RPMI8226 (cell line): Measurements from ENCODE around the gene ZNF575.

Experiments used
- DNase-seq: peaks from one replicate; pipeline ENCODE4 v3.0.0-alpha.2; 2015

ZNF575 gene, protein sequence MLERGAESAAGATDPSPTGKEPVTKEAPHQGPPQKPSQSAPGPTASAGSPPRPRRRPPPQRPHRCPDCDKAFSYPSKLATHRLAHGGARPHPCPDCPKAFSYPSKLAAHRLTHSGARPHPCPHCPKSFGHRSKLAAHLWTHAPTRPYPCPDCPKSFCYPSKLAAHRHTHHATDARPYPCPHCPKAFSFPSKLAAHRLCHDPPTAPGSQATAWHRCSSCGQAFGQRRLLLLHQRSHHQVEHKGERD

DNA sequence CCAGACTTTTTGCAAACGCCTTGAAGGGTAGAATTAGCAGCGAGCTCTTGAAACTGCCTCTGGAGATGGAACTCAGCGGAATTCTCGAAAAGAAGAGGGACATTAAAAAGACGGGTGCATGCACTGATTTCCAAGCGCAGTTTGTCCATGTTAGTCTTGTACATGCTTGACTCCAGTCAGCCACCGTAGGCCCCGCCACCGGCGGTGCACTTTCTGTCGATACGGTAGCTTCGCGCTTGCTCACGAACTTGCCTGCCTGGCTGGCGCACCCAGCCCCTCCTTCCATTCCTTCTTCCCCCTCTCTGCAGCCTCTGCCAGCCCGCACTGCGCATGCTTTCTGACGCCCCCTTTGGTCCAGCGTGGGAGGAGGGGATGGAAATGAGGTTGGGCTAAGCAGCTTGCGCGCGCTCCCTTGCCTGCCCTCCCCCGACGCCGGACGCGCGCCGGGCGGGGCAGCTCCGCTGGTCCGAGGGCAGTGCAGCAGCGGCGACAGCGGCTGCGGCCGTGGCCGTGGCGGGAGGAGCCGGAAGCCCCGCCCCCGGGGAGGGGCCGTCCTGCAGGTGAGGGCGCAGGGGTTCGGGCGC, at the start of gene ZNF575:
Gene ZNF575 (plus strand): TSS at position 227 of the 584 bp plus-strand sequence. CDS start 1,235 bp downstream, outside the sequence.
- DNase-seq: peak; percentile 86

DNA sequence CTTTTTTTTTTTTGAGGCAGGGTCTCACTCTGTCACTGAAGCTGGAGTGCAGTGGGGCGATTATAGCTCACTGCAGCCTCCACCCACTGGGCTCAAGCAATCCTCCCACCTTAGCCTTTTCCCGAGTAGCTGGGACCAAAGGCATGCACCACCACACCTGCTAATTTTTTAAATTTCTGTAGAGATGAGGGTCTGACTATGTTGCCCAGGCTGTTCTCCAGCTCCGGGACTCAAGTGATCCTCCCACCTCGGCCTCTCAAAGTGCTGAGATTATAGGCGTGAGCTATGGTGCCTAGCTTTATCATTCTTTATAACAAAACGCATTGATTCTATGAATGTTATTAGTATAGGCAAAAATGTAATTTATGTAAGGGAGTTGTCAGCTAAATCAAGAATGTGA, 49.7 kb upstream of the ZNF575 start:
- DNase-seq: no peak

DNA sequence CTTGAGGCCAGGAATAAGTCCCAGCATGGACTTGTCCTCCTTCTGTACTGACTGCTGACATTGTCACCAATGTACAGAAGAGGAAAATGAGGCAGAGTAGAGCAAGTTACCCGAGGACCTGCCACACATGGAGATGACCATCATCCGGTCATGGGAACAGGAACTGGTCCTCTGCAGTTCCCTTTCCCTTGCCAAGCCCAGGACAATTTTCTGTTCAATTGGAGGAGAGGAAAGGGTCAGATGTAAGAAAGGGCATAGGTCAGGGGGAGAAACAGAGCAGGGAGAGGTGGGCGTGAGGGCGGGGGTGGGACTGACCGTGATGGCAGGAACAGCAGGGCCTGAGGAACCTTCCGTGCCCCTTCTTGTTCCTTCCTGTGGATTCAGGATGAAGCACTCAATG, 47.0 kb upstream of the ZNF575 start:
- DNase-seq: no peak

DNA sequence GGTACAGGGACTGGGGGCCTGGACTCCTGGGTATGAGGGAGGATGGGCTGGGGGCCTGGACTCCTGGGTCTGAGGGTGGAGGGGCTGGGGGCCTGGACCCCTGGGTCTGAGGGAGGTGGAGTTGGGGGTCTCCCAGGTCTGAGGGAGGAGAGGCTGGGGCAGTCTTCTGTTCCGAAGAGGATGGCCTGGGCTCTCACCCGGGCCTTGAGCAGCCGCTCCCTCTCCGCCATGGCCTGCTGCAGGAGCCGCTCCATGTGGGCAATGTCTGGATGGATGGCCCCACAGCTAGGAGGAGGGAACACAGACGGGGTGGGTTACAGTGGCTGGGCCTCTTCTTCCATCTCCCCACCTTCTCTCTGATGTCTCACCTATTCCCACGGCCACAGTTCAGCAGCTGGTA, 46.6 kb upstream of the ZNF575 start:
- no peak for DNase-seq

DNA sequence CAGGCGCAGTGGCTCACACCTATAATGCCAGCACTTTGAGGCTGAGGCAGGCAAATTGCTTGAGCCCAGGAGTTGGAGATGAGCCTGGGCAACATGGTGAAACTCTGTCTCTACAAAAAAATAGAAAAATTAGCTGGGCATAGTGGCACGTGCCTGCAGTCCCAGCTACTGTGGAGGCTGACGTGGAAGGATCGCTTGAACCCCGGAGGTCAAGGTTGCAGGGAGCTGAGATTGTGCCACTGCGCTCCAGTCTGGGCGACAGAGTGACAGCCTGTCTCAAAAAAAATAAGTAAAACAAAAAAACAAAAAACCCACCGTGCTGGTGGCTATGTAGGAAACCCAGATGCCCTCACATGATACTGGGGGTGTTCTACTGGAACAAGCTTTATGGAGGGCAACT, 44.8 kb upstream of the ZNF575 start:
- DNase-seq: no peak

DNA sequence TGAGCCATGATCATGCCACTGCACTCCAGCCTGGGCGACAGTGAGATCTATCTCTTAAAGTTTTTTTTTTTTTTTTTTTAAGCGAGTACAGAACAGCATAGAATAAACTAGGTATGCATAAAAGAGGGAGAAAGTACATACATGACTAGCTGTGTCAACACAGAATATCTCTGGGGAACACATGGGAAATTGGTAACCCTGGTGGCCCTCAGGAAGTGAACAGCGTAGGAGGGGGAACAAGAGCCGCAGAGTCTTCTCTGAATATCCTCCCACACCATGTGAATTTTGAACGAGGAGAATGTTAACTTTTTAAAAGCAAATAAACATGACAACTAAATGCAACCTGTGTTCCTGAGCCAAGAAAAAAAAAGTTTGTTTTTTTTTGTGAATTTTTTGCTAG, 43.7 kb upstream of the ZNF575 start:
- no peak for DNase-seq

DNA sequence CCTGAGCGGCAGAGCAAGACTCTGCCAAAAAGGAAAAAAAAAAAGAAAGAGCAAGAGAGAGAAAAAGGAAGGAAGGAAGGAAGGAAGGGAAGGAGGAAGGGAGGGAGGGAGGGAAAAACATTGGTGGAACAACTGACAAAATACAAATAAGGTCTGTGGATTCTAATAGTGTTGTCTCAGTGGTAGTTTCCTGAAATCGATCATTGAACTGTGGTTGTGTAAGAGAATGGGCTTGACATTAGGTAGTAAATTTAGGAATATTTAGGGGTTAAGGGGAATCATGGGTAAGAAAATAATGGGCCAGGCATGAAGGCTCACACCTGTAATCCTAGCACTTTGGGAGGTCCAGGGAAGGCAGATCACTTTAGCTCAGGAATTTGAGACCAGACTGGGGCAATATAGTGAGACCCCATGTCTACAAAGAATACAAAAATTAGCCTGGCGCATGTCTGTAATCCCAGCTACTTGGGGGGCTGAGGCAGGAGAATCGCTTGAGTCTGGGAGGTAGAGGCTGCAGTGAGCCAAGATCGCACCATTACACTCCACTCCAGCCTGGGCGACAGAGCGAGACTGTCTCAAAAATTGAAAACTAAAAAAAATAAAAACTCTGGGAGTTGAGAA, 42.9 kb upstream of the ZNF575 start:
- DNase-seq: no peak

DNA sequence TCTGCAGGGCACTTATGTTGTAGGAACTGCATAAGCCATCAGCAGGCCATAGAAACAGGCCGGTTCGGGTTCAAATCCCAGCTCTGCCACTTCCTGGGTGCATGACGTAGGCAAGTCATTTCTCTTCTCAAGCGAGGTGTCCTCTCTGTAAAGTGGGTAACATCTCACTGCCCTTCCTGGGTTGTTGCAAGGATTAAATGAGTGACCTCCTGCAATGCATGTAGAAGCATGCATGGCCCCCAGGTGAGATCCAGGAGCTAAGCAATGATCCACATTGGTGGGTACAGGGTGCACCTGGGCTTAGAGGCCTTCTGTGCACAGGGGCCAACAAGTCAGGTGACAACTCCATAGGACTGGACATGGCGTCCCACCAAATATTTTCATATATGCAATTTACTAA, 42.2 kb upstream of the ZNF575 start:
- DNase-seq: no peak

DNA sequence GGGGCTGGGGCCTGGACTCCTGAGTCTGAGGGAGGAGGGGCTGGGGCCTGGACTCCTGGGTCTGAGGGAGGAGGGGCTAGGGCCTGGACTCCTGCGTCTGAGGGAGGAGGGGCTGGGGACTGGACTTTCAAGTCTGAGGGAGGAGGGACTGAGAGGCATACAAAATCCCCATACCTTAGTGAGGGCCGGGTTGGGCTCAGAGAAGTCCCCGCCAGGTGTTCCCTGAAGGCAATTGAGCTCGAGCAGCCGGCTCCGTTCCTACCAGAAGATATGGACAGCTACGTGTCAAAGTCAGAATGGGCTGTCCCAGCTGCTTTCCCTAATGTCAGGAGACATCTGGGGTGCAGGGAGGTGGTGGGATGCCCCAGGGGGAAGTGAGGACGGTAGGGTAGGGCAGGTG, 37.9 kb upstream of the ZNF575 start:
- no peak for DNase-seq

DNA sequence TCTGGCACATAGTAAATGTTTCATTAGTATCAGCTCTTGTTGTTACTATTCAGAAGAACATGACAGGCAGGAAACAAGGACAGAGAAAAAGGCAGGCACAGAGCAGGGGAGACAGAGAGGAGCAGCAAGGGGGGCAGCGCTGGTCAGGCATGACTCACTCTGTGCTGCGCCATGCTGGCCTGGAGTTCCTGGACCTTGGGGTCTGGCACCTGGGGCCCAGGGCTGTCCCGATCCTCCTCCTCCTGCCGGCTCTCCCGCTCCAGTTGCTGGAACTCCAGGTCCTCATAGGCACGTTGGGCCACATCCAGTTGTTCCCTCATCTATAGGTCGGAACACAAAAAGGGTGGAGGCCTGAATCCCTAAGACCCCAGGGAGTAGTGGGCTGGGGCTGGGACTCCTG, 36.0 kb upstream of the ZNF575 start:
- DNase-seq: no peak

DNA sequence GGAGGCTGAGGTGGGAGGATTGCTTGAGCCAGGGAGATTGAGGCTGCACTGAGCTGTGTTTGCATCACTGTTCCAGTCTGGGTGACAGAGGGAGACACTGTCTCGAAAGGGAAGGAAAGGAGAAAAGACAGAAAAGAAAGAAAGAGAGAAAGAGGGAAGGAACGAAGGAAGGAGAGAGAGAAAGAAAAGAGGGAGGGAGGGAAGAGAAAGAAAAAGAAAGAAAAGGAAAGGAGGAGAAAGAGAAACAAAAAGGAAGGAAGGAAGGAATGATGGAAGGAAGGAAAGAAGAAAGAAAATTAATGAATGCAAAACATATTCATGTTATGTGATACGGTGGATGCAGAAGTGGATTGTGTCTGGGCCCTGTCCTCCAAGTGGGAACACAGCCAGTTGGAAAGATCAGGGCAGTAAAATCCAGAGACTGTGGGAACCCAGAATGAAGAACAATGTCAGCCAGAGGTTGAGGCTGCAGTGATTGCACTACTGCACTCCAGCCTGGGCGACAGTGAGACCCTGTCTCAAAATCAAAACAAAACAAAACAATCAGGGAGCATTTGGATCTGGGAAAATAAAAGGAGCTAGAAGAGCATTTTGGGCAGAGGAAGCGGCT, 34.6 kb upstream of the ZNF575 start:
- no peak for DNase-seq

DNA sequence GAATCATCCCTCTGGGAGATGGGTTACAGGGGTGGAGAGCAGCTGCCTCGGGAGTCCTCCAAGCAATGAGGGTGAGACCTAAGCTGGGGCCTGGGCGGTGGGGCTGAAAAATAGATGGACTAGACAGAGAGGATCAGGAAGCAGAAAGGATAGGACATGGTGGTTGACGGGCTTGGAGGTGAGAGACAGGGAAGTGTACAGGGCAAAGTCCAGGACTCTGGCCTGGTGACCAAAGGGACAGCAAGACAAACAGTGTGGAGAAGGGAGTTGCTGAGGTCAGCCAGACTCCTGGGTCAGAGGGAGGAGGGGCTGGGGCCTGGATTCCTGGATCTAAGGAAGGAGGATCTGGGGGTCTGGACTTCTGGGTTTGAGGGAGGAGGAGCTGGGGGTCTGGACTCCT, 33.9 kb upstream of the ZNF575 start:
- DNase-seq: no peak

DNA sequence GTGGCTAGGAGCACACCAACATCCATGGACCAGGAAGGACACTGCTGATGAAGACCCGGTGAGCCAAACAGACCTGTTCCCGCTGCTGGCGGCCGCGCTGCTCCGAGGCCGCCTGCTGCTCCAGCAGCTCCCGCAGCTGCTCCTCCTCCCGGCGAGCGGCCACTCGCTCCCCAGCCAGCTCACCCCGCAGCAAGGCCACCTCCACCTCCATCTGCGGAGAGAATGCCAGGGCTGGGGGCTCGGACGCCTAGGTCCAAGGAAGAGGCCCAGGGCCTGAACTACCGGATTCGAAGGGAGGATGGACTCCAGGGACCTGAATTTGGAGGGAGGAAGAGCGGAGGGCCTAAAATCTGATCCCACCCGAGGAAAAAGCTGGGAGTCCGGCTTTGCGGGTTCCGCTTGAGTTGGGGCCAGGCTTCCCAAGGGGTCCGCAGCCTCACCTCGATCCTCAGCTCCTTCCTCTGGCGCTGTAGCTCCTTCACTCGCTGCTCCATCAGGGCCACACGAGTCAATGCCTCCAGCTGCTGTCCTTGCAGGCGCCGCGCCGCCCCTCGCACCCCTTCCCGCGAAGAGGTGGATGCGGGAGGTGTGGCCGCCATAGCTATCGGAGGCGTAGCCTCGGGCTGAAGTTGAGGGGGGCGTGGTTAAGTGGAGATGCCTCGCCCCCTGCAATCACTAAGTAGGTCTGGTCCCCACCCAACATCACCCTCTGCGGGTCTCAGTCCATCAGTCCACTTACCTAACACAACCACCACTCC, 31.1 kb upstream of the ZNF575 start:
- DNase-seq: no peak

DNA sequence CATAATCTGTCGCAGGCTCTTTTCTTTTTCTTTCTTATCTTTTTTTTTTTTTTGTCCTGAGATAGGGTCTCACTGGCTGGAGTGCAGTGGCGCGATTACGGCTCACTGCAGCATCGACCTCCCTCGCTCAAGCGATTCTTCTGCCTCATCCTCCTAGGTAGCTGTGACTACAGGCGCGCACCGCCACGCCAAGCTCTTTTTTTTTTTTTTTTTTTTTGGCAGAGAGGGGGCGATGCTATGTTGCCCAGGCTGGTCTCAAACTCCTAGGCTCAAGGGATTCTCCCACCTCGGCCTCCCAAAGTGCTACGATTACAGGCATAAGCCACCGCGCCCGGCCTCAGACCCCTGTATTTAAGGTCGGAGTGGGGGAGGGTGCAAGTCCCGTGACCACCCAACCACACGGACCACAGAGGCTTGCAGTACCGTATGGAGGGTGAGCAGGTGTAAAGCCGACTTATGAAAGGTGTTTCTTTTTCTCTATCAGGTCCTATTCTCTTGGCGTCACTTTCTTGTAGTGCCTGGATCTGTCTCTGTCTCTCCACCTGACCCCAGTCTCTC, 30.5 kb upstream of the ZNF575 start:
- DNase-seq: no peak

DNA sequence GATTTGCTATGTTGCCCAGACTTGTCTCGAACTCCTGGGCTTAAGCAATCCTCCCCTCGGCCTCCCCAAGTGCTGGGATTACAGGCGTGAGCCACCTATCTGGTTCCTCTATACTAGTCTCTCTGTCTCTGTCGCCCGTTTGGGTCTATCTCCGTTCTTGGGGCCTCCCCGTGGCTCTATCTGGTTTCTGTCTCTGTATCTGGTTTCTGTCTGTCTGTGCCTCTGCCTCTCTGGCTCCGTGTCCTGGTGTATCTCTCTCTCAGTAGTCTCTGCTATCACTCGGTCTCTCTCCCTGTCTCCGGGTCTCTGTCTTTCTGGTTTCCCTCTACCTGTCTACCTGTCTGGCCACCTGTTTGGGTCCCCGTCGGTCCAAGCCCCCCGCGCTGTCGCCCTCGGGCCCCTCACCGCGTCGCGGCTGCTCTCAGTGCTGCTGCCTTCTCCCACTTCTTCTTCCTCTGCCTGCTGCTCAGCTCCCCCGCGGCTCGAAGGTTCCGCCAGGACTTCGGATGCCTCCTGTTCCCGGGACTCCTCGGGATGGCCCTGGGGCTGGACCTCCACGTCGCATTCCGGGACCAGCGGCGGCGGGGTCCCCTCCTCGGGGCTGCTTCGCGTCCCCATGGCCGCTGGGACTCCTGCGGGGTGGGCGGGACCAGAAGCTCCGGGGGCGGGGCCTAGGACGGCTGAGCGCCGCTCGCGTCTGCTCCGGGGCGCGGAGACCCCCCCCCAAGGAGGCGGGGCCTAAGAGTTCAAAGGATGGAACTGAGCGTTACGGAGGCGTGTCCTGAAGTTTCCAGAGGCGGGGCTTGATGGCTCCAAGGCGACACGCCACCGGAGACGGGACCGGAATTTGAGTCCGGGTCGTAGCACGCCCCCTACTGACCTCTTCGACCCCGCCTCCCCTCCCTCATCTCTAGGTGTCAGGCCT, 29.2 kb upstream of the ZNF575 start:
- peak; percentile 94 for DNase-seq

DNA sequence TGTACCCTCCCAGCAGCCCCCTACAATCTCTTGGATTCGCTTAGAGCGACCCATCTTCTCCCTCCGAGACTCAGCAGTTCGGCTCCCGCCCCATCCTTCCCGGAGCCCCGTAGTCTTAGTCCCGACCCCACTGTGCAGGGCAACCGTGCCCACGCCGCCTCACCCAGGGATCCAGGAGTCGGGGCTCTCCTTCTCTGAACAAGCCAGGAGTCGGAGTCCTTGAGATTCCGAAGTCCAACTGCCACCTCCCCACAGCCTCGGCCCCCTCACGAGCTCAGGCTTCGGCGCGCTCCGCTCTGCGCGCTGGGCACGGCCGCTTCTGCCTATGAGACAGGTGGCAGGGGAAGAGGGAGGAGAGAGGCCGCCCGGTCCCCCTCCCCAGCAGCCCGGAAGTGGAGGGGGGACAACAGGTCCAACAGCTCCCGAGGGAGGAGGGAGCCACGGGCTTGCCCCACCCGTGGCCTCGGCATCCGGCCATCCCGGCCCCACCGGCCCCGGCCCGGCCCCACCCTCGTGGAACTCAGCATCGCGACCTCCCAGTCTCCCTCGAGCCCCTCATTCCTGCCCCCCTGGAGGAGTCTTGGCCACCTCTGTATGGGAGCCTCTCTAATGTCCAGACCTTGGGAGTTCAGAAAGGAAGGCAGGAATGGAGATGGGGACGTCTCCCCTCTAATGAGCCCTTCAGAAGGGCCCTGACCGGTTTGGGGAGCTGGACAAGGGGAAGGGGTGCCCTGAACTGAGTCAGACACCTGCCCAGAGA, 28.4 kb upstream of the ZNF575 start, which contains the start of gene PHLDB3:
Gene PHLDB3 (minus strand): TSS at position 321 of the 760 bp plus-strand sequence. CDS start 628 bp downstream, outside the sequence.
- peak; percentile 41 for DNase-seq

DNA sequence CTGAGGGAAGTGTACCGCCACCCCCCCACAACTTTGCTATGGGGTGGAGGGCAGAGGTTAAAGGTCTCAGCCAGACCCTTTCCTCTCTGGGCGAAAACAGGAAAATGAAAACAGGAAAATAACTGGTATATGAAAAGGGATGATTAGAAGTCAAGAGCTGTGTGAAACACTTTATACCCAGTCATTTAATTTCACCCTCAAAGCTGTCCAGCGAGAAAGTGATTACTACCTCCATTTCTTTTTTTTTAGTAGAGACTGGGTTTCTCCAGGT, 27.9 kb upstream of the ZNF575 start:
- no peak for DNase-seq

DNA sequence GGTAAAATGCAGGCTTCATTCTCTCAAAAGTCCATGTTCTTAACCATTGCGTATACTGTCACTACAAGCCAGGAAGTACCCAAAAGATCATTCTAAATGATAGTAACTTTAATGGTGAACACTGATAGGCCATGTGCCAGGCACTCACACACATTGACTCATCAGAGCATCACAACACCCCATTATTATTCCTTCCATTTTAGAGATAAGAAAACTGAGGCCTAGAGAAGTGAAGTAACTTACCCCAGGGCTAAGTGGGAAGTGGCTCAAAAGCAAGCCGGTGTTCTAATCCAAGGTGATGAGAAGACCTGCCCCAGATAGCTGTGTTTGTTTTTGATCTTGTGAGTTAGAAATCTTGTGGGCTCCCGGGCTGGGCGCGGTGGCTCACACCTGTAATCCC, 27.0 kb upstream of the ZNF575 start:
- no peak for DNase-seq

DNA sequence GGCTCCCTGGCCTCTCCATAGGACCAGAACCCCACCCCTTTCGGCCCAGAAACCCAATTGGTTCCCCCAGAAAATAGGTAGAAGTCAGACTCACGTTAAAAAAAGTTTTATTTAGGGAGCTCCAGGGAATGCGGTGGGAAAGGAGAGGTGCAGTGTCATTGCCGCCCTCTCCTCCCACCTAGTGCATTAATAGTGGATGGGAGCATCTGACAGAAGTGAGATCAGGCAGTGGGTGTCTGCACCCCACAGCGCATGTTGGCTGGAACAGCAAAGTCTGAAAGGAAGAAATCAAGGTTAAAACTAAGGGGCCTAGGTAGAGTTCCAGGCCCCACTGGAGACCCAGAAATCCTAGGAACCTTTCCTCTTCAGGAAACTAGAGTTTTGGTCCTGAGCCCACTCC, 26.4 kb upstream of the ZNF575 start:
- DNase-seq: no peak

DNA sequence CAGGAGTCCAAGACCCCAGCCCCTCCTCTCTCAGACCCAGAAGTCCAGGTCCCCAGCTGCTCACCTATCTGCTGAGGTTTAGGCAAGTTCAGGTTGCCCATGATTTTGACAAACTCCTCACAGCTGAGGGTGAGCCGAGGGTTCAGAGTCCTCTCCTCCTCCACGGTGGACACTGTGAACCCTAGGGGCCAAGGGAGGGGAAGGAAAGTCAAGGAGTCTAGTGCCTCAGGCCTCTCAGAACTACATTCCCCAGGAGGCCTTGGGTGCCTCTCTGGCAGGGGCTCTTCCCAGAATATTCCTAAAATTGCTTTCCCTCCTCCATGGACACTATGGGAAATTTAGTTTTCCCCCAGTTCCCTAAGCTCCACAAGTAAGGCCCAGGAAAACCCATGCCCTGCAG, 25.1 kb upstream of the ZNF575 start:
- no peak for DNase-seq

DNA sequence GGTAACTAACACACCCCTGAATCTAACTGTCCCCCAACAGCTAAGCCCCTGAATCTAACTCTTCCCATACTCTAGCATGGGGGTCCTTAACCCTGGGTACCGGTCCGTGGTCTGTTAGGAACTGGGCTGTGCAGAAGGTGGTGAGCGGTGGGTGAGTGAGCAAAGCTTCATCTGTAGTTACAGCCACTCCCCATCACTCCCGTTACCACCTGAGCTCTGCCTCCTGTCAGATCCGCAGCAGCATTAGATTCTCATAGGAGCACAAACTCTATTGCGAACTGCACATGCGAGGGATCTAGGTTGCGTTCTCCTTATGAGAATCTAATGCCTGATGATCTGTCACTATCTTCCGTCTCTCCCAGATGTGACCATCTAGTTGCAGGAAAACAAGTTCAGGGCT, 22.3 kb upstream of the ZNF575 start:
- no peak for DNase-seq
